ENCODE results near the gene TOLLIP.

Gene TOLLIP

GRCh38 chr11:1297576-1298473 lies 11.6 kb downstream of the TOLLIP start:
- no peak for DNase-seq

DNA sequence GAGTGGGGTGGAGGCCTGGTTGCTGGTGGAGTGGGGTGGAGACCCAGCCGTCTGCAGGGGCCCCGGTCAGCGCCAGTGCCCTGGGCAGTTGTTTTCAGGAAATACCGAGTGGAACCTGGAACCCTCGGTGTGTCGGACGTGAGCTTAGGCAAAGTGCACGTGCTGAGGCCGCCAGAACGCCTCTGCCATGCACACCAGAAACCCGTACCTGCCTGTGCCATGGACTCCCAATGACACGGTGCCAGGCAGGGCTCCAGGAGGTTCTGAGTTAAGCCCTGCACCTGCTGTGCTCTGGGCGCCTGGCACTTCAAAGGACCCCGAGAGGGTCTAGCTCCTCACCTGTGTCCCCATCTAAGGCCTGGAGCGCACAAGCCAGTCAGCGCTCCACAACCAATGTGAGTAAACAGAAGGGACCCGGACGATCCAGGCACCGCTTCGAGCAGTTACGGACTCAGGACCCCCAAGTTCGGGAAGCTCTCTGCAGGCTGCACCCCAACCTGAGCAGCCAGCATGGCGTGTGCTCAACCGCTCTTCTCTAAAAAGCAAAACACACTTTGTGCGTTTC lies 12.3 kb downstream of the TOLLIP start:
- DNase-seq: no peak

DNA sequence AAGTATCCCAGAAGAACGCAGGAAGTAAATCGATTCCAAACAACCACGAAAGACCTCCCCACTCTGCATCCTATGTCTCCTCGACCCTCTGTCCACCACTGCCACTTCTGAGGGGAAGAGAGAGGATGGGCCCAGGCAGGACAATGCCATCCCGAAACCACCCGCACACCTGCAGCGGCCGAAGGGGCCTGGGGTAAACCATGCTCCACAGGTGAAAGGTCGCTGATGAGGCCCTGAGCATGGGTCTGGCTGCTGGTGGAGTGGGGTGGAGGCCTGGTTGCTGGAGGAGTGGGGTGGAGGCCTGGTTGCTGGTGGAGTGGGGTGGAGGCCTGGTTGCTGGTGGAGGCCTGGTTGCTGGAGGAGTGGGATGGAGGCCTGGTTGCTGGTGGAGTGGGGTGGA lies 13.1 kb downstream of the TOLLIP start:
- no peak for DNase-seq

DNA sequence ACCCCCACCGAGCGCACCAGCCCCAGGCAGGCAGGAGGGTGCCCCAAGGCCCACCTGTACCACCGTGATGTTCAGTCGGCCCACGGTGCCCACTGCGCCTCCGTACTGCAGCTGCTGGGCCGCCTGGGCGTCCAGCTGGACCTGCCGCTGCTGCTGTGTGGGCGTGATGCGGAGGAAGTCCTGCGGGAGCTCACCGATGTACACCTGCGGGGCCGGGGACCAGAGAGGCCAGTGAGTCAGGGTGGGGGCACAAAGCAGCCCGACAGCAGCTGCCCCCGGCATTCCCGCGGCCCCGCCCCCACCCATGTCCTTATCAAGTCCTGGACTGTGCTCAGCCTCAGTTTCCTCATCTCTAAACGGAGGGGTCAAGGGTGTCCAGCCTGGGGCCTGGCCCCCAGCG lies 13.8 kb downstream of the TOLLIP start:
- no peak for DNase-seq

GRCh38 chr11:1295086-1295485 lies 14.3 kb downstream of the TOLLIP start:
- no peak for DNase-seq

GRCh38 chr11:1293619-1294015 lies 15.8 kb downstream of the TOLLIP start:
- no peak for DNase-seq

DNA sequence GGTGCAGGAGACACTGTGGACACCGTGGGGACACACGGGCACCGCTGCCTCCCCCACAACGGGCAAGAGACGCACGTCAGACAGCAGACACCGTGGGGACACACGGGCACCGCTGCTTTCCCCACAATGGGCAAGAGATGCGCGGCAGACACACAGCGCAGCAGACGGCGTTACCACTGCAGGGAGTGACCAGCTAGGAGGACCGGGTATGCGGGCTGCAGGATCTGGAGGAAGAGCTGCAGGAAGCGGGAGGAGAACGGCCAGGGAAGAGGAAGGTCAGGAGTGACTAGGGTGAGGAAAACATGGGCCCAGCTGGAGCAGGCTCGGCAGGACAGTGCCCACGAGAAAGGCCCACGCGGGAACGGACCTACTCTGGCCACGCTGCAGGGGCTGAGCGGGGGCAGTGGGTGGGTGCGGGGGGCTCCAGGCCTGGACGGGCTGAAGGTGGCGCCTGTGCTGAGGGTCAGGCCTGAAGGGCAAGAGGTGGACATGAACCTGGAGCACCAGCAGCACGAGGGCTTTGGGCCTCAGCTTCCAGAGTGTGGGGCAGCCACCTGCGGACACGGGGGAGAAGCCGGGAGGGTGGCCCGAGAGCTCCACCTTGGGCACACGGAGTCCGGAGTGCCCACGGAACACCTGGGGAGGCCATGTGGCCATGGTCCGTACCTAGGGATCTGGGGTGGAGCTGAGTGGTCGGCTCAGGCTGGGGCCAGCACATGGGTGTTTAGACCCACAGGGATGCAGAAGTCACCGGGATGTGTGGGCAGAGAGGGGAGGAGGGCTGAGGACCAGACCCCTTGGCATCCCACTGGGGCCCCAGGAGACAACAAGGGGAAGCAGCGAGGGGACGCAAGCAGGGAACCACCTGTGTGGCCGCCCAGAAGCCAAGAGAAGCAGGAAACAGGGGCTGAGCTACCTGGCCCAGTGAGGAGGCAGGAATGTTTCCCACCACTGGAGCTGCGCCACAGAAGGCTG lies 16.5 kb downstream of the TOLLIP start:
- no peak for DNase-seq

GRCh38 chr11:1292018-1292643 lies 17.3 kb downstream of the TOLLIP start:
- no peak for DNase-seq

DNA sequence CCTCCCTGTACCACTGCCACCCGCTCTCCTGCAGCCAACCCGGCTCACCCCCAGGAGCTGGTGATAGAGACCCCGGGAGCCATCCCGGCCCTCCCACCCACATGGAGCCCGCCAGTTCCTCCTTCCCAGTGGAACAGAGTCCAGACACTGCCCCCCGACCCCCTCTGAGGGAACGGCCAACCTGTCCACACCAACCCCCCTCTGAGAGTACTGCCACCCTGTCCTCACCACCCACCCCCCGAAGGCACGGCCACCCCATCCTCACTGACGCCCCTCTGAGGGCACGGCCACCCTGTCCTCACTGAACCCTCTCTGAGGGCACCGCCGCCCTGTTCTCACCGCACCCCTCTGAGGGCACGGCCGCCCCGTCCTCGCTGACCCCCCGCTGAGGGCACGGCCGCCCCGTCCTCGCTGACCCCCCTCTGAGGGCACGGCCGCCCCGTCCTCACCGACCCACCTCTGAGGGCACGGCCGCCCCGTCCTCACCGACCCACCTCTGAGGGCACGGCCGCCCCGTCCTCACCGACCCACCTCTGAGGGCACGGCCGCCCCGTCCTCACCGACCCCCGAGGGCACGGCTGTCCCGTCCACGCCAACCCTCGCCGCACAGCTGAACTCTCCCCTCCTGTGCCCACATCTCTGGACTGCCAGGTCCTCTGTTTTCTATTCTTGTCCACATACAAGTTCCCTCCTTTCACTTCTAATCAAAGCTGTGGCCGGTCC lies 18.0 kb downstream of the TOLLIP start:
- no peak for DNase-seq

GRCh38 chr11:1290052-1291040 lies 19.1 kb downstream of the TOLLIP start:
- no peak for DNase-seq

DNA sequence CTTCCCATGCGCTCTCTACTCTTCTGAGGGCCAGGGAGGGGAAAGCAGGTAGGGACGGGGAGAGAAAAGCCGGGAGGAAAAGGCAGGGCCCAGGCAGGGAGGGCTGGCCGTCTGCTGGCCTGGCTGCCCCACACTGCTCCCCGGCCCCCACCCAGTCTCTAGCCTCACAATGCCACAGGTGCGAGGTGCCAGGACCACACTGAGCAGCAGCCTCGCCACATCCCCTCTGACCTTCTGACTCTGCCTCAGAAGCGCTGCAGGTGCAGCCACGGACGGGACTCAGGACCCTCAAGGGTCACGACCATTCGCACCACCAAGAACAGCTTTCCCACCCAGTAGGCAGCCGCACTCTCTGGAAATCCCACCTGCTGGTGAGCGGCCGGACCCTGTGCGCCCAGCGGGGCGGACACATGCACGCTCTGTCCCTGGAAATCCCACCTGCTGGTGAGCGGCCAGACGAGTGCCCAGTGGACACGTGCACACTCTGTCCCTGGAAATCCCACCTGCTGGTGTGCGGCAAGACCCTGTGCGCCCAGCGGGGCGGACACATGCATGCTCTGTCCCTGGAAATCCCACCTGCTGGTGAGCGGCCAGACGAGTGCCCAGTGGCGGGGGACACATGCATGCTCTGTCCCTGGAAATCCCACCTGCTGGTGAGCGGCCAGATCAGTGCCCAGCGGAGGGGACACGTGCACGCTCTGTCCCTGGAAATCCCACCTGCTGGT lies 20.1 kb downstream of the TOLLIP start:
- no peak for DNase-seq

GRCh38 chr11:1288426-1289151 lies 20.8 kb downstream of the TOLLIP start:
- no peak for DNase-seq

GRCh38 chr11:1287928-1288327 lies 21.5 kb downstream of the TOLLIP start:
- no peak for DNase-seq

GRCh38 chr11:1285876-1286275 lies 23.6 kb downstream of the TOLLIP start:
- DNase-seq: no peak

- DNase-seq: no peak
Measured at GRCh38 chr11:1285316-1285744, 24.1 kb downstream of the TOLLIP start.

DNA sequence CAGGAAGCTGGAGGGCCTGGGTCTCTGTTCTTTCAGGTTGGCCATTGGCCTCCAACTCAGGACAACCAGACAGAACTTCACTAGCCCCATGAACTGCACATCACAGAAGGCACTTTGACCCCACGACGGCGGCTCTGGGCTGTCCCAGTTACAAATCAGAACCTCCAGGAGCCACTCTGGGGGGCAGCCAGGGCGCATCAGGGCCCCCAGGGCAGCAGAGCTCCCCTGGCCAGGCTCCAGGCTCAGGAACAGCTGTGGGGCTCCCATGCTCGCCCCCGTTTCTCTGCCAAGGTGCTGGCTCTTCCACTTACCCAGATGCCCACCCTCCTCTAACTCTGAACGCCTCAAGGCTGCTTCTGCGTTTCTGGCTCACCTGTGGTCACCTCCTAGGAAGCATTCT lies 25.5 kb downstream of the TOLLIP start:
- DNase-seq: no peak

DNA sequence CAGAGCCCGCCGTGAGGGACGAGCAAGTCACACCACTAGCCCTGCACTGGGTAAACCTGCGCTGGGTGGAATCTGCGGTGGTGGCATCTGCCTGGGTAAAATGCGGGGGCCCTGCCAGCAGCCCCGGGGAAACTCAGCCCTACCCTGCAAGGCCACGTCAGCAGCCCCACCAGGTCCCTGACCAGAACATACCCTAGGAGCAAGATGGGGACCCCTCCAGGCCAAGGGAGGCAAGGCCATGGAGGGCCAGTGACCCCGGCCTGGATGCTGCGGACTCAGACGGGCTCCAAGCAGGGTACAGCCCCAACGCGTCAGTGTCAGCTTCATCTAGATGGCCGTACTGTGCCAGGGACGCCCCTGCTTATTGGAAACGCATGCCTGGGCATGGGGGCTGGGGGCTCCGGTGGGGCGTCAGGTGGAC lies 26.3 kb downstream of the TOLLIP start:
- DNase-seq: no peak

DNA sequence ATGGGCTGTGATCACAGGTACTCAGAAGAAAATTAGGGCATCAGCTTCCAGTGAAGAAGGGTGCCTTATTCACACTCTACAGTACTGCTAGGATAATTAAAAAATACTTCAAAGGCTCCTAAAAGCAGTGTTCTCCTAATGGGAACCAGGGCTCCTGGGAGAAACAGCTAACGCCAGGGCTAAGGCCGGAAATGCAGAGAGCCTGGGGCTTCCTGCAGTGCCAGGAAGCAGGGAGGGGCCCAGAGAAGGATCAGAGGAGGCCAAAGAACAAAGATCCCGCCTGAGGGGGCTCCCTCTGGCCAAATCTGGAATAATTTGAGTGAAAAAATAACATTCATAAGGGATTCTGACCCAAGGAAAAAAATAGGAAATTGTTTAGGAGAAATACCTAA lies 27.5 kb downstream of the TOLLIP start:
- DNase-seq: no peak

- no peak for DNase-seq
Measured at GRCh38 chr11:1281326-1281973, 28.0 kb downstream of the TOLLIP start.
